CD4-positive, alpha-beta T cell treated with Interleukin-17A for 1 hour (primary cell): Measurements from ENCODE around the gene CDC37L1.
"Not testable (repeated sequence)": the region's sequence is repeated elsewhere in the genome, so short reads cannot be mapped to it uniquely, and the experiment has no call there.

Experiments used
- DNase-seq: peaks from one replicate; pipeline ENCODE4 v3.0.0-alpha.2; 2020

CDC37L1 gene

DNA sequence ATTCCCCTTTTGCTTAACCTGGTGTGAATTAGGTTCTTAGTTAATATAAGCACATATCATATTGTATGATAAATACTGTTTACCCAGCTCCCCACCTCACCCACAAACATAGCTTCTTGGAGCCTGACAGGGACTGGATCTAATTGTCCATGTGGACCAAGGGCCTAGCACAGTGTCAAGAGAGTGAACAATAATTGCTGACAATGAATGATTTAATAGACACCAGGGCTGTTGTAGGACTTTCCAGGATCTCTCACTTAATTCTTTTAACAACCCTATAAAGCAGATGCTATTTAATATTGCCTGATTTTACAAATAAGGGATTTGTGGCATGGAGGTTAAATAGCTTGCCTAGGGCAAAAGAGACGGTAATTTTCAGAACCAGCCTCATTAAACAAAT is 36.8 kb downstream of the CDC37L1 start:
- DNase-seq: no peak

DNA sequence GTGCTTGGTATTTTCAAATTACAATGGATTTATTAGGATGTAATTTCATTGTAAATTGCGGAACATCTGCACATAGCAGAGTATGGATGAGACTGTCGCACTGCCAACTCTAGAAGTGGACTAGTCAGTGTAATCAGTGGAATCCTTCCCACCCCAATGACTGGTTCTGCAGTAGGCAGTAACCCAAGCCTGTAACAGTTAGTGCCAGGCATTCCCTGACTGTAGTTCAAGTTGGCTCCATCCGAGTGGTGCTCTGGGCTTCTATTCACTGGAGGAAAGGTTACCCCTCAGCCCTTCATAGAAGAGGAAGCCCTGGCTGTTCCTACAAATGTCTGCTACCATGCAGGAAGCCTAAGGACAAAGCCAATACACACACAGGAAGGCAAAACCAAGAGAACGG is 38.4 kb downstream of the CDC37L1 start:
- no peak for DNase-seq

DNA sequence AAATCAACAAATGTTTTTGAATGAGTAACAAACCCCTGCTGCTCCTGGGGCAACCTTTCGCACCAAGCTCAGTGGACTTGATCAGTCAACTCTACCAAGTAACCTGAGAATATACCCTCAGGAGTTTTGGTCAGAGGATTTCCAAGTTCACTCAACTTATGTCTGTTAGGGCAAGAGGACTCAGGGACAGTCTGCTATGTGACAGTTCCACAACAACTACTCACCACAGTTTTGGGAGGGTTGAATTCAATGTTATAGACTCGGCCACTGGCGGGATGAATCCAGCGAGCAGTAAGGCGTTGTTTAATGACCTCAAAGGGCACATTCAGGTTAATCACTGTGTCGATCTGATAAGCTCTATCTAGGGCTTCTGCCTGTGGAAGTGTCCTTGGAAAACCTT is 39.5 kb downstream of the CDC37L1 start:
- DNase-seq: no peak

DNA sequence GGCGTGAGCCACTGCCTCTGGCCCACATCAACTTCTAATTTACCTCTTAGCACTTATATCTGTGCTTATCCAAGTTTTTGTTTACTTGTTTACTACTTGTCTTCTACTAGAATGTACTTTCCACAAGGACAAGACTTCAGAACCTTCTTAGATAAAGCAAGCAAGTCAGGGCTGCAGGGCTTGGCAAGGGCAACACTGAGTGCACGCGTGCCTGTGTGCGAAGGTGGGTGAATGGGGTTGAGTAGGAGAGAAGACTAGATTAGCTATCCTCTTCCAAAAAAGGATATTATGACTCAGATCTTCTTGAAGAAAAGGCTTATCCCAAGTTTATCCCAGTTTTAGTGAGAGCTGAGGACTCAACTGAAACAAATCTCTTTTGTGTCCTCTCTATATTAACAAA is 42.4 kb downstream of the CDC37L1 start:
- DNase-seq: no peak

DNA sequence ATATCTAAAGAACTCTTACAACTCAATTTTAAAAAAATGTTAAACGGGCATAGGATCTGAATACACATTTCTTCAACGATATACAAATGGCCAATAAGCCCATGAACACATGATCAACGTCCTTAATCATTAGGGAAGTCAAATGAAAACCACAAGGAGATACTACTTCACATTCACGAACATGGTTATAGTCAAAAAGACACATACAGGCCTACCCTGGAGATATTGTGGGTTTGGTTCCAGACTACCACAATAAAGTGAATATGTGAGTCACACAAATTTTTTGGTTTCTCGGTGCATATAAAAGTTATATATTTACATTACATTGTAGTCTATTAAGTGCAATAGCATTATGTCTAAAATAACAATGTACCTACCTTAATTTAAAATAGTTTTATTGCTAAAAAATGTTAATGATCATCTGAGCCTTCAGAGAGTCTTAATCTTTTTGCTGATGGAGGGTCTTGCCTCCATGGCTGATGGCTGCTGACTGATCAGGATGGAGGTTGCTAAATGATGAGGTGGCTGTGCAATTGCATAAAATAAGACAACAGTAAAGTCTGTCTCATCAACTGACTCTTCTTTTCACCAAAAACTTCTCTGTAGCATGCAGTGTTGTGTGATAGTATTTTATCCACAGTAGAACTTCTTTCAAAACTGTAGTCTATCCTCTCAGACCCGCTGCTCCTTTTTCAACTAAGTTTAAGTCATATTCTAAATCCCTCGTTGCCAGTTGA is 46.5 kb downstream of the CDC37L1 start:
- no peak for DNase-seq

DNA sequence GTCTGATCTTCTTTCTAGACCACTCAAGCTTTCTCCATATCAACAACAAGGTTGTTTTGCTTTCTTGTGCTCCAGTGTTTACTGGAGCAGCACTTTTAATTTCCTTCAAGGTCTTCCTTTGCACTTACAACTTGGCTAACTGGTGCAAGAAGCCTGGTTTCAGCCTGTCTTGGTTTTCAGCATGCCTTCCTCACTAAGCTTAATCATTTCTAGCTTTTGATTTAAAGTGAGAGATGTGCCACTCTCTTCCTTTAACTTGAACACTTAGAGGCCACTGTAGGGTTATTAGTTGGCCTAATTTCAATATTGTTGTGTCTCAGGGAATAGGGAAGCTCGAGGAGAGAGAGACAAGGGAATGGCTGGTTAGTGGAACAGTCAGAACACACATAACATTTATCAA is 48.2 kb downstream of the CDC37L1 start:
- DNase-seq: no peak

DNA sequence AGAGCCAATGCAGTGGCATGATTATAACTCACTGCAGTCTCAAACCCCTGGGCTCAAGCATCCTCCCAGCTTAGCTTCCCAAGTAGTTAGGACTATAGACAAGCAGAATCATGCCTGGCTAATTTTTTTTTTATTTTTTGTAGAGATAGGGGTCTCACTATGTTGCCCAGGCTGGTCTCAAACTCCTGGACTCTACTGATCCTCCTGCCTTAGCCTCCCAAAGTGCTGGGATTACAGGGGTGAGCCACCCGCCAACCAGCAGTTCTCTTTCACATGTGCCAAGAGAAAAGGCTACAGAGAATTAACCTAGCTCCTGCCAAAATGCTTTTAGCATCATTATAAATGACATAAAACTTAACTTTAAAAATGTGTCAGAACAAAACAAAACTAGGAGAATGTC is 53.5 kb downstream of the CDC37L1 start:
- no peak for DNase-seq

DNA sequence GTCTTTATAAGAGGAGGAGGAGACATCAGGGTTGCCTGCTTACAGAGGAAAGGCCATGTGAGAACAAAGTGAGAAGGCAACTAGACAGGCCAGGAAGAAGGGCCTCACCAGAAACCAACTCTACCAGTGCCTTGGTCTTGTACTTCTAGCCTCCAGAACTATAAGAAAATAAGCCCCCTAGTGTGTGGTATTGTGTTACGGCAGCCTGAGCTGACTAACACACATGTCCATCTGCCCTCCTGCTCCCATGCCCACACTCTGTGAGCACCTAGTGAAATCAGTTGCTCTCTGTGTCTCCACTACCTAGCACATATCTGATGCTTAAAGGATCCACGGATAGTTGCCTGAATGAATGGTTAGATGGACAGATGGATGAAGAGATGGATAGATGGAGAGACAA is 54.8 kb downstream of the CDC37L1 start:
- DNase-seq: no peak

DNA sequence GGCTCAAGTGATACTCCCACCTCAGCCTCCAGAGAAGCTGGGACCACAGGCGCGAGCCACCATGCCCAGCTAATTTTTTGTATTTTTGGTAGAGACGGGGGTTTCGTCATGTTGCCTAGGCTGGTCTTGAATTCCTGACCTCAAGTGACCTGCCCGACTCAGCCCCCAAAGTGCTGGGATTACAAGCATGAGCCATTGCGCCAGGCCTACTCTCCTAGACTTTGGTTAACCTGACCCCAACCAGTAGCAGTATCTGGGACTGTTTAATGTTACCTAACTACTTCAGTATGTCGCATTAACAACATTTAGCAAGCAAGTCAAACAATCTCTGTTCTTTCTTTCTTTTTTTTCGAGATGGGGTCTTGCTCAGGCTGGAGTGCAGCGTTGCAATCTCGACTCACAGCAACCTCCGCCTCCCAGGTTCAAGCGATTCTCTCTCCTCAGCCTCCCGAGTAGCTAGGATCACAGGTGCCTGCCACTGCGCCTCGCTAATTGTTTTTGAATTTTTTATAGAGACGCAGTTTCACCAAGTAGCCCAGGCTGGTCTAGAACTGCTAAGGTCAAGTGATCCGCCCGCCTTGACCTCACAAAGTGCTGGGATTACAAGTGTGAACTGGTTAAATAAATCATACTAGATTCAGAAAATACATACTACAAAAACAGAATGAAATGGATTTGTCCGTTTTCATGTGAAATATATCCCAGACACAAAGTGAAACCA is 59.7 kb downstream of the CDC37L1 start:
- DNase-seq: no peak

DNA sequence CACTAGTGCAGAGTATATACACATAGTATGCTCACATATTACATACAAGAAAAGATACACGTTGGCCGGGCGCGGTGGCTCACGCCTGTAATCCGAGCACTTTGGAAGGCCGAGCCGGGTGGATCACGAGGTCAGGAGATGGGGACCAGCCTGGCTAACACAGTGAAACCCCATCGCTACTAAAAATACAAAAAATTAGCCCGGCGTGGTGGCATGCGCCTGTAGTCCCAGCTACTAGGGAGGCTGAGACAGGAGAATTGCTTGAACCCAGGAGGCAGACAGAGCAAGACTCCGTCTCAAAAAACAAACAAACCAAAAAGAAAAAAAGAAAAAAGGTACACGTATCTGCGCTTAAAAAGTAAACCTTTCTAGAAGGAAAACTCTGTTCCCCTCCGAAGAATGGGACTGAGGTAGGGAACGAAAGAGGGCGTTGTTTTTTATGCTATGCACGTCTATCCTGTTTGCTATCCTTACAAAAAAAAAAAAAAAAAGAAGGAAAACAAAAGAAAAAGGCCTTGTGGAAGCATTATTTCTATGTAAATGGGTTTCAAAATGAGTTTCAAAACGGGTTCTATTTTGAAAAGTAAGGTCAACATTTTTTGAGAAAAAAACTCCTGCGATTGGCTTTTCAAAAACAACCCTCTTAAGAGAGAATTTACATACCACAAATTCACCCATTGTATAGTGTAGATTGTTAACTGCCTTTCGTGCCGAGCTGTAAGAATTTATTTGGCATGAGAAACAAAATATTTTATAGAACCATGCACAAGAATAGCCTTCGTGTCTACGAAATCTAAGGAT is 60.4 kb downstream of the CDC37L1 start:
- DNase-seq: no peak

DNA sequence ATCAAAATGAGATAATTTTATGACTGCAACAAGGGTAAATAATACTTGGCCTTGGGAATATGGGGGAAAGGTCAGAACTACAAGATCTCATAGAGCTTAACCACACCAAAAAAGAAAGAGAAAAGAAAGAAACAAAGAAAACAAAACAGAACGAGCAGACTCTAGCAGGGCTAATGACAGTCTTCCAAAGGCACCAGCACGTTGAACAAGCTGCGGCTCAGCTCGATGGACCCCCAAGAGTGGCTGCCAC is 60.9 kb downstream of the CDC37L1 start:
- no peak for DNase-seq

DNA sequence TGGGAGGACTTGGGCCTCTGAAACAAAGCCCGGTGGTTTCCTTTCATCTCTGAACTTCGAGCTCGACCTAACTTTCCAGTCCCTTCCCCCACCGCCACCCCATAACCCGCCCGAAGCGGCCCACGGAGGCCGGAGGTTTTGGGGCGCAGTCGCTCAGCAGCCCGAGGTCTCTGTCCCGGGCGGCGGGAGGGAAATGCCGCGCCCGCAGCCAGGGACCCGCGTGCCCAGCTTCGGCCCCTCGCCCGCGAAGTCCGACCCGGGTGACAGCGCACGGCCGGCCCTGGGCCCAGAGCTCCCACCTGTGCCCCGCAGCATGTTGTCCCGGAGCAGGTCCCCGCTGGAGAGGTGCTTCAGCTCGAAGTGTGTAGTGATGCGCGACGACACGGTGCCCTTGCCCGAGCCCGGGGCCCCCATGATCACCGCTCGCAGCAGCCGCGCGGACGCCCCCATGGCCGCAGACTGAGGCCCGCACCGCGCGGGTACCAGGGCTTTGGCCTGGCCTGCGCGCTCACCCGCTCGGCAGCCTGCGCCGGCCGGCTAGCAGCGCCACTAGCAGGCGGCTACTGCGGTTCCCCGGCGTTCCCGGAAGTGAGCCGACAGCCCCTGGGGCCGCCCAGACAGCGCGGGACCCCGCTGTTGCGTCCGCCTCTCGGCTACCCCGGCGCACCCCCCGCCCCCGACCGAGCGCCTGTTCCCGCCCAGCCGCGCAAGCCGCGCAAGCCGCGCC is 61.4 kb downstream of the CDC37L1 start, which contains the start of gene AK3:
AK3 (minus strand) TSS at position 565 of the 727 bp plus-strand sequence; CDS start at position 450, 115 bp downstream.
- DNase-seq: peak; percentile 87

DNA sequence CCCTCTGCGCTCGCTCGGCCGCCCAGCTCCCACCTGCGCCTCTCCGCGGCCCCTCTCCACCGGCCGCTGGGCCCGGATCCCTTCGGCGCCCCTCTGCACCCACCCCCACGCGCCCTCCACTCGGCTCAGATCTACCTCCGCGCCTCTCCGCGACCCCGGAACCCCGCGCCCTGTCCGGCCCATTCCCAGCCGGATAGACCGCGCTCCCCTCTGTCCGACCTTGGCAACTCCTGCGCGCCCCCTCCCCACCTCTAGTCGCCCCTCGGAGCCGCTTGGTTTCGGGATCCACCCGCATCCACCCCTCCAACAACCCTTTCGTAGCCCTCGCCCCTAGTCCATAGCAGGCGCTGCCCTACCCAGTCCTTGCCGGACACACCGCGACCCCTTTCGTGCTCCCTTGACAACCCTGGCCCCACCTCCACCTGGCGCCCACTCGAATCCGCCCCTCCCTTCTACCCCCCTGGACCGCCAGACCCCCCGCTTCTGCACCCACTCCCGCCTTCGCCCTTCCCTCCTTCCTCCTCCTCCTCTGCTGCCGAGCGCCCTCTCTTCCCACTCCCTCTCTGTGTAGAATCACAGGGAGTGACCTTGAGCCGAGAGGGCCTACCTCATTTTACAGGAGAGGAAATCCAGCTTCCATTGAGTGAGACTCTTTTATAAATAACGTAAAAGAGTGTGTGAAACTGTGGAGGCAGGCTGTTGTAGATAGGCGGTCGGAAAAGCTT is 62.2 kb downstream of the CDC37L1 start:
- peak; percentile 12 for DNase-seq

DNA sequence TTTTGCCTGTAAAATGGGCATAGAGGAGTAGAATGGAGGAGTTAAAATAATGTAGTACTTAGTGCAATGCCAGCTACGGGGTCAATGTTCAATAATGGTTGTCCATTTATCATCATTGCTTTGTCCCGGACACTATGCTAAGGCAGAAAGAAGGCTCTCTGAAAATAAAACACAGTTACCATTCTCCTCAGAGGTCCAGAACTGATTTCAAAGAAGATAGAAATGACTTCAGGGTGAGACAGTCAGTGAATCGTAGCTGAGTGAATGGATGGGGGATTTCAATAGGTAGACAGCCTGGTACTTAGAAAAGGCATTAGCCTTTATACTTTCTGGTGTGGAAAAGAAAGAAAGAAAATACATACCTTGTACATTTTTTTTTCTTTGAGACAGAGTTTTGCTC is 62.9 kb downstream of the CDC37L1 start:
- no peak for DNase-seq

DNA sequence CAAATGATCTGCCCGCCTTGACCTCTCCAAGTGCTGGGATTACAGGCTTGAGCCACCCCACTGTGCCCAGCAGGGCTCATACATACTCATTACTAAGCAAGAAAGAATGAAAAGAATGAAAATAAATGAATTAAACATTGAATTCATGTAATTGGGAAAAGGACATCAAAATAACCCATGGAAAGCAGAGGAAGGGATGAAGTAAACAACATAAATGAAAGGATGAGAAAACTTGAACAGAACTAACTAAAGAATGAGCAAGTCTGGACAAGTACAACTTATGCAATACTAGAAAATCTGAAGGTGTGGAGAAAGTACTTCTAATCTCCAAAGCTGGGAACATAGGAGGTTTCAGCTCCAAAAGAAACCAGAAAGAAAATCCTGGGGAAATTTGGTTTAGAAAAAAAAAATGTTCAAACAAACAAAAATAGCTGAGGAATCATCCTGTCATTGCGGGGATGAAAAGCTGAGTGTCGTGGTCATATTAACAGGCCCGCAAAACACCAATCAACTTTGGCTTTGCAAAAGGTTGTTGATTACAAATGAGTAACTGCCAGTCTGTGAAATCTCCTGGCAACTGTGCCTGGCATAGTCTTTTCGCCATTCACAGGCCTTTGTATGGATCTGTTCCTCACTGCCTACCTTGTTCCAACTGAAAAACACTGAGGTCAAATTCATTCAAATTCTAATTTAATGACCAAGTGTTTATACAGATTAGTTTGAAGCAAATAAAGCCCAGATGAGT is 63.9 kb downstream of the CDC37L1 start:
- DNase-seq: no peak

DNA sequence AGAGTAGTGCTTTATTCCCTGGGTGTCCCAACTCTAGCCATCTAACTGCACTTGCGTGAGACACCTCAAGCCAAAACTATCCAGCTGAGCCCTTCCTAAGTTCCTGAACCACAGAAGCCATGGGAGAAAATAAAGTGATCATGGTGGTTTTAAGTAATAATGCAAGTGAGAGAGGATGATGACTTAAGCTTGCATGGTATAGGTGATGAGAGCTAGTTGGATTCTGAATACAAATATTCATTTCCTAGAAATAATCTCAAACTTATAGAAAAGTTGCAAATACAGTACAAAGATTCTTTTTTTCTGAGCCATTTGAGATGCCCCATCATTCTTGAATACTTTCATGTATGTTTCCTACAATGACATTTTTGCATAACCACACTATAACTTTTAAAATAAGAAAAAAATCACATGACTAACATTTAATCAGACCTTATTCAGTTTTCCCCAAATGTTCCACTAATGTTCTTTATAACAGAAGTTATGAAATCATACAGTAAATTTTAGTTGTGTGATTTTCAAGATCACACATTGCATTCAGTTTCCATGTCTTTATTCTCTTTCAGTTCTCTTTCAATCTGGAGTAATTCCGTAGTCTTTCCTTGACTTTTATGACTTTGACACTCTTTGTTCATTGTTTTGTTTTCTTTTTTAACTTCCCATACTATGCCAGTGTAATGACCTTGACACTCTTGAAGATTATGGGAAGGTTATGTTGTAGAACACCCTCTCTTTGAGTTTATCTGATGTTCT is 67.1 kb downstream of the CDC37L1 start:
- no peak for DNase-seq

DNA sequence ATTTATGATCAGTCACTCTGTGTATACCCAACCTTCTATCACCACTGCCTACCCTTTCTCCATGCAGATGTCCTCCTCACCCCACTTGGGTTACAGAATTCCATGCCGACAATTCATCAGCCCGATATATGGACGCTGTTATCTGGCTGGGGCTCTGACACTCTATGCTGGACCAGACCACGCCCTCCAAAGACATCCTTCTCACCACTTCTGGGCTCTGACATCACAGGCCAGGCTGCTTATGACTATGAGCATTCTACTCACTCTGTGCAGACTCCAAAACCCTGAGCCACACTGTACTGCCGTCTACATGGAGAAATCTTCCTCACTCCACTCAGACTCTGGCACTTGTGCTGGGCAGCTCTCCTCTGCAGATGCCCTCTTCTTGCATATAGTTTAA is 69.2 kb downstream of the CDC37L1 start:
- no peak for DNase-seq

DNA sequence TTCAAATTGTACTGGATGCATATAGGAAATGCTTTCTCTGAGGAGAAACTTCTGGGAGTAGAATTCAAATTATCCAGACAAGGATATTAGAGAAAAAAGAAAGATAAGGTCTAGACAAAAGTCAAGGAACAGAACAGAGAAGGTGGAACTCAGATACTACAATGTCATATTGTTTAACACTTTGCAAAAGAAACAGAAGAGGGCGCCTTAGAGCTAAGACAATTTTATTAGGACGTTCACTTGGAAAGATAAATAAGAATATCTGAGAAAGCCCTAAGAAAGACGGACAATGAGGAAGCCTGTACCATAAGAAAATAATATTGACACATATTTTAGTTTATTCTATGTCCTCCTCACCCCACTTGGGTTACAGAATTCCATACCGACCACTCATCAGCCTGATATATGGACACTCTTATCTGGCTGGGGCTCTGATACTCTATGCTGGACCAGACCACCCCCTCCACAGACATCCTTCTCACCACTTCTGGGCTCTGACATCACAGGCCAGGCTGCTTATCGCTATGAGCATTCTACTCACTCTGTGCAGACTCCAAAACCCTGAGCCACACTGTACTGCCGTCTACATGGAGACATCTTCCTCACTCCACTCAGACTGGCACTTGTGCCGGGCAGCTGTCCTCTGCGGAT is 70.8 kb downstream of the CDC37L1 start:
- peak; percentile 60 for DNase-seq

DNA sequence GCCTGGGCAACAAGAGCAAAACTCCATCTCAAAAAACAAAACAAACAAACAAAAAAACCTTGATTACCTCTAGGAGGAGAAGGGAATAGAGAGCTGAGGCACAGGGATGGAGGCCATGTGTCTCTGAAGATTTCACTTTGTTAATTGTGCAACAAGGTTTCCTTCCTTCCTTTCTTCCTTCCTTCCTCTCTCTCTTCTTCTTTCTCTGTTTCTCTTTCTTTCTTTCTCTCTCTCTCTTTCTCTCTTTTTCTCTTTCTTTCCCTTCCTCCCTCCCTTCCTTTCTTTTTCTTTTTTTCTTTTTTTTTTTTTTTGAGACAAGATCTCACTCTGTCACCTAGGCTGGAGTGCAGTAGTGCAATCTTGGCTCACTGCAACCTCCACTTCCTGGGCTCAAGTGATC is 75.2 kb downstream of the CDC37L1 start:
- not testable (repeated sequence) for DNase-seq

DNA sequence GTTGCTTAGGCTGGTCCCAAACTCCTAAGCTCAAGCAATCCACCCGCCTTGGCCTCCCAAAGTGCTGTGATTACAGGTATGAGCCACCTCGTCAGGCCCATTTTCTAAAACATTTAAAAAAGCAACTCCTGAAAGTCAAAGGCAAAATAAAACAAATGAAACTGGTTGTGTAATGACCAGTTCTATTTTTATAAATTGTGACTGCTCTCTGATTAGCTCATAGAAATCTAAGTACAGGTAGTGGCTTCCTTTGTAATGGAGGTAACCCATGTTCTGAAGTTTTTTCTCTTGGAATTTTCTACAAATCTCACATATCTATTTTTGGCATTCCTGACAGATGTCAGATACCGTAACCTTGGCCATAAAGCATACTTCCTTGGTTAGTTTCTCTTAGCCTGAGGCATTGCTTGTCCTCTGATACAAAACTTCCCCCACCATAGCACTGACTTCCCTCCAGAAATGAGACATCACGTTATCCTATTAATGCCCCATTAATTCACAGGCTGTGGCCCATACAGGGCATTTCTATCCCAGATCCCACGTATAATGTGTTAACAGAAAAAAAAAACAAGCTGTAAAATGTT is 75.7 kb downstream of the CDC37L1 start:
- DNase-seq: no peak
